Endothelial cell of umbilical vein (primary cell): ENCODE data around the gene LCP1.

Source experiments
- EZH2 ChIP-seq: IDR thresholded peaks from 2 replicates; pipeline ENCODE4 v1.6.1; 2012; ENCODE audit warnings: borderline replicate concordance, low read depth, mild to moderate bottlenecking, moderate library complexity, low read length, inconsistent platforms; ENCODE audit not compliant: severe bottlenecking
- TF ChIP-seq, protein P1 (sequence below), 2 donors: IDR thresholded peaks; 1 replicate in 1 of 2; 2 replicates in 1 of 2; pipeline ENCODE4 v1.5.1; 2011; ENCODE audit warnings: low read length in 2 of 2, mild to moderate bottlenecking in 2 of 2, moderate library complexity in 2 of 2, control low read depth in 1 of 2, inconsistent platforms in 1 of 2, low read depth in 1 of 2; ENCODE audit not compliant: insufficient read depth in 1 of 2; ENCODE audit errors: extremely low read depth in 1 of 2

DNA sequence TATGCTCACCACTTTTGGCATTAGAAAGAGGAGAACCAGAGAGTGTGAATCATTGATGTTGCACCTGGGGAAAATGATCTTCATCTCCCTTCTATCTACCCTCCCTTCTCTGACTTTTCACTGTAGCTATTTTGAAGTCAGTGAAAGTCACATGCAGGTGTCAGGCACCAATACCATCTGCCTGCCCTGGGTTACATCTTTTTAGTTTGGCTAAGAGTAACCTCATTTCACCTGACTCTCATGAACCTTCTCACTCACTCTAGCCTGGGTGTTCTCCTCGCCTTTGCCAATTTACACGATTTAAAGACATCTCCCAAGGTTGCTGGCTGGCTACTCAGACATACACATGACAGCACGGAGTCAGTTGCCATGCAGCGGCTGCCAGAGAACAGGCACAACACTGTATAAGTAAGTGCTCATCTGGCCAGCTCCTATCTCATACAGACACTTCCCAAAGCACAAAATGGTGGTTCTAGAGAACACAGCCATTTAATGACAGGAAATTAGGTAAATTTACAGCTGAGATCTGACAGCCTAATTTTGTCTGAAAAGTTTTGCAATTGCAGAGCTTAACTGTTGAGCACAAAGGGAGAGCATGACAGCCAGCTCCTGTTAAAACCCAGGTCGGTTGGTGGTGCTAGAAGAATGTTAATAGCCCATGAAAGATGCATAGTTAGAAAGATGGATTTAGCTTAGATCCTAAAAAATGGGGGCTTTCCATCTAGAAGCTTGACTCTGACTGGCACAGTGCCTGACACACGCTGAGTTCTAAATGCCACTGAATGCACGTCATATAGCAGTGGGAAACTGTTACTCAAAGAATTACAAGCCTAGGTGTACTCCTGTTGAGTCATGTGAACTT is 32.5 kb downstream of the LCP1 start:
- TF ChIP-seq, protein P1, sequence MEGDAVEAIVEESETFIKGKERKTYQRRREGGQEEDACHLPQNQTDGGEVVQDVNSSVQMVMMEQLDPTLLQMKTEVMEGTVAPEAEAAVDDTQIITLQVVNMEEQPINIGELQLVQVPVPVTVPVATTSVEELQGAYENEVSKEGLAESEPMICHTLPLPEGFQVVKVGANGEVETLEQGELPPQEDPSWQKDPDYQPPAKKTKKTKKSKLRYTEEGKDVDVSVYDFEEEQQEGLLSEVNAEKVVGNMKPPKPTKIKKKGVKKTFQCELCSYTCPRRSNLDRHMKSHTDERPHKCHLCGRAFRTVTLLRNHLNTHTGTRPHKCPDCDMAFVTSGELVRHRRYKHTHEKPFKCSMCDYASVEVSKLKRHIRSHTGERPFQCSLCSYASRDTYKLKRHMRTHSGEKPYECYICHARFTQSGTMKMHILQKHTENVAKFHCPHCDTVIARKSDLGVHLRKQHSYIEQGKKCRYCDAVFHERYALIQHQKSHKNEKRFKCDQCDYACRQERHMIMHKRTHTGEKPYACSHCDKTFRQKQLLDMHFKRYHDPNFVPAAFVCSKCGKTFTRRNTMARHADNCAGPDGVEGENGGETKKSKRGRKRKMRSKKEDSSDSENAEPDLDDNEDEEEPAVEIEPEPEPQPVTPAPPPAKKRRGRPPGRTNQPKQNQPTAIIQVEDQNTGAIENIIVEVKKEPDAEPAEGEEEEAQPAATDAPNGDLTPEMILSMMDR (IDR thresholded peaks at IDR 0.05; ENCODE audit: extremely low read depth in 1 of 2, insufficient read depth in 1 of 2, low read depth in 1 of 2, low read length in 2 of 2) = no peak
- no peak for TF ChIP-seq EZH2
